ENCODE results near the gene TLNRD1.

The TLNRD1 gene

GRCh38 chr15:80990955-80991354 lies 9.8 kb upstream of the TLNRD1 start:
- in situ Hi-C loops (cut with HindIII; ENCODE audit: low sequenced_read_pairs): no loop called here
- no peak for TF ChIP-seq CTCF (IDR thresholded peaks at IDR 0.05; ENCODE audit: low read depth, low read length, missing control alignments)
- H3K4me3 ChIP-seq (ENCODE audit: low read depth, low read length): no peak overlapping the region
- DNase-seq (ENCODE audit: low read depth): no peak

- no peak for TF ChIP-seq CTCF (IDR thresholded peaks at IDR 0.05; ENCODE audit: low read depth, low read length, missing control alignments)
- no peak overlapping the region for H3K4me3 ChIP-seq (ENCODE audit: low read depth, low read length)
- no peak for DNase-seq (ENCODE audit: low read depth)
- in situ Hi-C loops (cut with HindIII; ENCODE audit: low sequenced_read_pairs): no loop called here
These were observed 9.3 kb upstream of the TLNRD1 start for GRCh38 chr15:80991421-80991820.

GRCh38 chr15:80992006-80992405 lies 8.7 kb upstream of the TLNRD1 start:
- no peak for DNase-seq (ENCODE audit: low read depth)
- no peak for TF ChIP-seq CTCF (IDR thresholded peaks at IDR 0.05; ENCODE audit: low read depth, low read length, missing control alignments)
- in situ Hi-C loops (cut with HindIII; ENCODE audit: low sequenced_read_pairs): no loop called here
- H3K4me3 ChIP-seq (ENCODE audit: low read depth, low read length): no peak overlapping the region

GRCh38 chr15:80992441-80992840 lies 8.3 kb upstream of the TLNRD1 start:
- no peak overlapping the region for H3K4me3 ChIP-seq (ENCODE audit: low read depth, low read length)
- in situ Hi-C loops (cut with HindIII; ENCODE audit: low sequenced_read_pairs): no loop called here
- DNase-seq (ENCODE audit: low read depth): no peak
- no peak for TF ChIP-seq CTCF (IDR thresholded peaks at IDR 0.05; ENCODE audit: low read depth, low read length, missing control alignments)

GRCh38 chr15:80996247-80996646 lies 4.5 kb upstream of the TLNRD1 start:
- peak; percentile 37 for TF ChIP-seq CTCF (IDR thresholded peaks at IDR 0.05; ENCODE audit: low read depth, low read length, missing control alignments)
- H3K4me3 ChIP-seq (ENCODE audit: low read depth, low read length): no peak overlapping the region
- no peak for DNase-seq (ENCODE audit: low read depth)
- in situ Hi-C loops (cut with HindIII; ENCODE audit: low sequenced_read_pairs): no loop called here

GRCh38 chr15:80997692-80998091 lies 3.0 kb upstream of the TLNRD1 start:
- no peak overlapping the region for H3K4me3 ChIP-seq (ENCODE audit: low read depth, low read length)
- in situ Hi-C loops (cut with HindIII; ENCODE audit: low sequenced_read_pairs): no loop called here
- no peak for TF ChIP-seq CTCF (IDR thresholded peaks at IDR 0.05; ENCODE audit: low read depth, low read length, missing control alignments)
- DNase-seq (ENCODE audit: low read depth): no peak

GRCh38 chr15:80998251-80998650 lies 2.5 kb upstream of the TLNRD1 start:
- in situ Hi-C loops (cut with HindIII; ENCODE audit: low sequenced_read_pairs): no loop called here

More at GRCh38 chr15:80998251-80998650, 2.5 kb upstream of the TLNRD1 start:
- no peak for DNase-seq (ENCODE audit: low read depth)
- H3K4me3 ChIP-seq (ENCODE audit: low read depth, low read length): no peak overlapping the region
- TF ChIP-seq CTCF (IDR thresholded peaks at IDR 0.05; ENCODE audit: low read depth, low read length, missing control alignments): no peak
